ENCODE data around the gene SLC9A8.

SLC9A8 gene

DNA sequence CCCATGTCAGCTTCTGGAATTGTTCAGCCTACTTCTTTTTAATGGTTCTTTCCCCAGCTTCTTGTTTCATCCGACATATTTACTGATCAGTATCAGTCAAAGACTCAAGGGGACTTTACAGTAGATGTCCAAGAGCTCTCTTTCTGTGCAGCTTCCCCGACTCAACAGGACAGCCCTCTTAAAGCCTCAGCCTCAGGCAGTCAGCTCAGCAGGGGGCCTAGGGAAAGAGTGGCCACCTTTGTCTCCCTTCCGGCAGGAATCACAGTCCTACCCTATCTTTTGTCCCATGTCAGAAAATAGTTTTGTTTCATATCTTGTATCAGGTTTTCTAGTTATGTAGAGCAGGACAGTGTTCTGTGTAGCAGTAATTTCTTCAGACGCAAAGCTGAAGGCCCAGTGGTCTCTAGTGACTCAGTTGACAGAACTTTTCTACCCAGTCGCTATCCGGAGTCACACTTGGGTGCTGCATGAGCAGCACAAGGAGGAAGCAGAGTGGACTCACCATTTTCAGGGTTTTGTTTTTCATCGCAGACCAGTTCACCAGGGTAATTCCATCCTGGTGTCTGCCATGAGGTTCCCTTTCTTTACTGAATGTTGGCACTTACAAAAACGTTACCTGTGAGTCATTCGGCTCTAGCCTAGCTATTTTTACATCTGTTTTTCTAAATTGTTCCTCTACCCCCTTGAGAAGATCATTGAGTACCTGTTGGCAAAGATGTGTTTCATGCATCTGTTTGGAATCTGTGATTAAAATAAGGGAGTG is 55.0 kb downstream of the SLC9A8 start:
- H3K4me3 ChIP-seq, result no peak overlapping the region
- peak overlapping the region in 2 of 21 experiments; percentile 0 to 15 for H3K27ac ChIP-seq

DNA sequence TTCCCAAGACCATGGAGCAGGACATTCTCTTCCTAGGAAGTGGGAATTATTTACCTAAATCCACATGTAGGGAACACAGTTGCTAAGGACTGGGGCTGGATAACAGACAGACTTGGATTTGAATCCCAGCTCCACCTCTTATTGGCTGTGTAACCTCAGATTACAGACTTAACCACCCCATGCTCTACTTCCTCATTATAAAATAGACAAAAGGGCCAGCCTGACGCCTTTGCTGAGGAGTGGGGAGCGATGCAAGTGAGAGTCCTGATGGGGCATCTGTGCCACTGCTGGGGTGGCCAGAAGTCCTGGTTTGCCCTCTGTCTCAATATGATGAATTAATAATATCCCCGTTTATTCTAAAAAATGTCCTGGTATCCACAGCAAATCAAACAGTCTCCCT is 55.9 kb downstream of the SLC9A8 start:
- no peak overlapping the region for H3K27ac ChIP-seq

DNA sequence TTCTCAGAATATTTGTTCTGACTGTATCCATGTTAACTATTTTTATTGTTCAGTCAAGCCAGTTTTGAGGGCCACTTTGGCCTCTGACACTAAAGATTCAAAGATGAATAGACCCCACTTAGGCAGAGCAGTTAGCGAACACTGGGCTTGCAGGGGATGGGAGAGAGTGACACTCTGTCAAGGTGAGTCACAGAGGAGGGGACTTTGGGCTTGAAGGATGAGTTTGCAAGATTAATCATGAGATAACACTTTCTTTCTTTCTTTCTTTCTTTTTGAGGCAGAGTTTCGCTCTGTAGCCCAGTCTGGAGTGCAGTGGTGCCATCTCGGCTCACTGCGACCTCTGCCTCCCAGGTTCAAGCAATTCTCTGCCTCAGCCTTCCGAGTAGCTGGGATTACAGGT is 56.3 kb downstream of the SLC9A8 start:
- H3K4me3 ChIP-seq, result no peak overlapping the region
- no peak overlapping the region for H3K27ac ChIP-seq

More for the DNA sequence above, 55.9 kb downstream of the SLC9A8 start:
- H3K4me3 ChIP-seq, result no peak overlapping the region

DNA sequence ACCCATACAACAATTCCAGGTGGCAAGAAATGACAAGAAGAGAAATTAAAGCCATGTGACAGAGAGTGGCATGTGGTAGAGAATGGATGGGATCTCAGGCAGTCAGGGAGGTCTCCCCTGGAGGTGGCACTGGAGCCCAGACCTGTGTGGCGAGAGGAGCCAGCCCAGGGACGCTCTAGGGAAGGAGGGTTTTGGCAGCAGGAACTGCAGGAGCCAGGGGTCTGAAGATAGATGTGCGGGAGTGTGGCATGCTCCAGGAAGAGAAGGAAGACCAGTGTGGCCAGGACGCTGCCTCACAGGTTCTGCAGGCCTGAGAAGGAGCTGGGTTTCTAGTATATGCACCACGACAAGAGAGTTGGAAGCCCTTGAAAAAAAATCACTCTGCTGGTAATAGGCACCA is 57.6 kb downstream of the SLC9A8 start:
- Histone ChIP-seq H3K4me3 (no peak overlapping the region), H3K27ac (no peak overlapping the region)

DNA sequence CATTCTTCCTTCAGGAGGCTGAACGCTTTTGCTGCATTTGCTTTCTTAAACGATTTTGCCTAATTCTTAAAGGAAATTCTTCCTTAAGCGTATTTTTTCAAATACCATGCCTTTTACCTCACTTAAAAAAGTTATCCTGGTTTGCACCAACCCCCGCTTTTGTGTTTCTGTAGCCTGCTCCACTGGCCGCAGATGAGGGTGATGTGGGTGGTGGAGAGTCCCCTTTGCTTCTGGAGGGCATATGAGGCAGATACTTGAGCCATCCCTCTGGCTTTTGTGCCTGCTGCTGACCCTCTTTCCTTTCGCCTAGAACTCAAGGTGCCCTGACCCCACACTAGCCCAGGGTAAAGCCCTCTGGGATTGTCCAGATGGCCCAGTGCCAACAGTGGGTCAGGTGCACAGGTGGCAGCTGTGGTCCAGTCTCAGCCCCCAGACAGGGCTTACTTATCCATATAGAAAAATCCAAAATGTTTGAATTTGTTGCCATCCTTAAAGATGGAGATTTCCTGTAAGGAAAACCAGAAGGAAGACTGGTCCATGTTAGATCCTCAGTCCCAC is 58.8 kb downstream of the SLC9A8 start:
- no peak overlapping the region for H3K4me3 ChIP-seq
- H3K27ac ChIP-seq, result no peak overlapping the region

- Histone ChIP-seq H3K27ac (no peak overlapping the region), H3K4me3 (no peak overlapping the region)
Measured at GRCh38 chr20:49872056-49872455, 59.4 kb downstream of the SLC9A8 start.

DNA sequence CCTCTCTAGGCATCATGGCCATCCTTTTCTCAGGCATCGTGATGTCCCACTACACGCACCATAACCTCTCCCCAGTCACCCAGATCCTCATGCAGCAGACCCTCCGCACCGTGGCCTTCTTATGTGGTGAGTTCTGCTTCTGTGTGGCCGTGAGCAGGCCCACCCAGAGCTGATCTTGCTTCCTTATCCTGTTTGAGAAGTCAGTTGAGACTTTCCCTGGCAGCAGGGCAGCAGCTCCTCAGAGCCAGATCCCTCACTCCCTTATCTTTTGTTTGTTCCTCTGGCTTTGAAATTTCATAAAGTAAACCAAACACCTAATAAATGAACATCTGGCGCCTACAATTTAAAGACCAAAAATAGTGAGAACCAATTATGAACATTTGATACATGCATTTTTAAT is 62.1 kb downstream of the SLC9A8 start:
- Histone ChIP-seq H3K4me3 (no peak overlapping the region), H3K27ac (no peak overlapping the region)

GRCh38 chr20:49877386-49877921 is 64.8 kb downstream of the SLC9A8 start:
- Histone ChIP-seq H3K4me3 (no peak overlapping the region), H3K27ac (peak overlapping the region in 2 of 21 experiments; percentile 4 to 31)

DNA sequence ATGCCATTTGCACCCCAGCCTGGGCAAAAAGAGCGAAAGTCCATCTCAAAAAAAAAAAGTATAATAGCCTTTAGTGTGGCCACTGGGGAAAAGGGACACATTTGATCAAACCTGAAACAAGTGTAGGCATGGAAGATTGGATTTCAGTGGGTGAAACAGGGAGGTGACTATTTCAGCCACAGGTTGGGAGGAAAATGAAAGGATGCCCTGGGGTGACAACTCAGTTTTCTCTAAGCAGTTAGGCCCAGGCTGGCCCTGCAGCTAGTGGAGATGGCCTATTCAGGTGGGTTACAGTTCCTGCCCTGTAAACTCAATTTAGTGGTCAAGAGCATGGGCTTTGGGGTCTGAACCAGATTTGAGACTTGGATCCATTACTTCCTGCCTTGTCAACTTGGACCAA is 66.3 kb downstream of the SLC9A8 start:
- H3K27ac ChIP-seq, result no peak overlapping the region

DNA sequence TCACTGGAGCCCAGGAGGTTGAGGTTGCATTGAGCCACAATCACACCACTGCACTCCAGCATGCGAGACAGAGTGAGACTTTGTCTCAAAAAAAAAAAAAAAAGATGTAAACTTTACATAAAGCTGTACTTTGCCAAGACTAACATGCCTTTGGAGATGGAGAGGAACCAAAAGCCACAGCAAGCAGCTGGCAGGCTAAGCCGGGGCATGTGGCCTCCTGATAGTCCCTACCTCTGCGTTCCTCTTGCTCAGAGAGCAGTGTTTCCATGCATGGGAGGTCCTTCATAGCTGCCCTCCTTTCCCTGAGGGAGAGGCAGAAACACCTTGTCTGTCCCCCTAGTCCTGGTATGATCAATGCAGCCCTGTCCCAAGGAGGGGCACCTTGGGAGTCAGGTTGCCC is 67.5 kb downstream of the SLC9A8 start:
- no peak overlapping the region for H3K27ac ChIP-seq
- H3K4me3 ChIP-seq, result no peak overlapping the region

More for the DNA sequence above, 66.3 kb downstream of the SLC9A8 start:
- no peak overlapping the region for H3K4me3 ChIP-seq

- H3K27ac ChIP-seq, result no peak overlapping the region
- no peak overlapping the region for H3K4me3 ChIP-seq
Measured at GRCh38 chr20:49880724-49881445, 68.3 kb downstream of the SLC9A8 start.

GRCh38 chr20:49882171-49882970 is 69.7 kb downstream of the SLC9A8 start:
- H3K4me3 ChIP-seq, result no peak overlapping the region
- H3K27ac ChIP-seq, result no peak overlapping the region

DNA sequence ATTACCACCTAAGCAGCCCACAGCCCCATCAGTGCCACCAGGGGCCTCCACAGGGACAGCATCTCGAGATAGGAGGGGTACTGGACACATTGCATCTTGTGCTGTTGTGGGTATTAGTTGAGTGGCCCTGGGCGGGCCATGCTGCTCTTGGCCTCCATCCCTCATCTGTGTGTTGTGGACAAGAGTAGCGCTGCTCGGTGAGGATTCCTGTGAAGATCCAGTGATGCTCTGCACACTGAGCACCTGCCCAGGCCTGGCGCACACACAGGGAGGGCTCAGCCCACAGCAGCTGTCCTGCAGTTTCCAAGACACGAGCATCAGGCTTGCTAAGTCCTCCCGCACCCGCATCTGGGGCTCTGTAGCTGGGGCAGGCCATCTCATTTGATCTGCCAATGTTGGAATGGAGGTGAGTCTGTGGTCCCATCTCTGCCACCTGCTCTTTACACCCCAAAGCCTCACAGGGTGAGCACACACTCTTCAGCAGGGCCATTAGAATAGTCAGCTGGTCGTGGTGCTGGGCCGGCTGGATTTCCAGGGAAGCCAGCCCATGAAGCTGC is 70.7 kb downstream of the SLC9A8 start:
- Histone ChIP-seq H3K27ac (no peak overlapping the region), H3K4me3 (no peak overlapping the region)

DNA sequence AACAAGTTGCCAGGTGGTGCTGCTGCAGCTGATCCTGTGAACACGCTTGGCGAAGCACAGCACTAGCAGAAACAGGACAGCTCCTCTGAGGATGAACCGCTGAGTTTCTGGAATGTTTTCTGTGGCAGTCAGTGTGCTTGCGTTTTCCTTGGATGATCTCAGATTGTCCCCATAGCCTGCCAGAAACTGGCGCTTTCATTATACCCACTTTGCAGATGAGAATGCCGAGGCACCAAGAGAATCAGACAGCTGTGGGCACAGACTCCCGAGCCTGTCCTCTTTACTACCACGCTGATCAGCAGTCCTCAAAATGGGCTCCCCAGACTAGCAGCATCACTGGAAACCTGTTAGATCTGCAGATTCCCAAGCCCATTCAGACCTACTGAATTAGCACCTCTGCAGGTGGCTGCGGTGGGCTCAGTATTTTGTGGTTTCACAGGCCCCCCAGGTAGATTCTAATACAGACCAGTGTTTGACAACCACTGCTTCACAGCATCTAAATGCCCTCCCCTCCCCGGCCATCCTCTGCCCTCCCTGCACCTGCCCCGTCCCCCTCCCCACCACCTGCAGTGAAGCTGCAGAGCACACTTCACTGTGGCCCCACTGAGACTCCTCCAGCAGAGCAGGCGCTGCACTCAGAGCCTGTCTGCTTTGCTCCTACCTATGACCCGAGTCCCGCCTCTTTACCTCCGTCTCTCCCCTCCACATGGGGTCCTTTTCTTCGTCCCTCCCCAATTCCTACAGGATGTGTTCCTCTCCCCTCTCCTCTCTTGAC is 73.1 kb downstream of the SLC9A8 start:
- Histone ChIP-seq H3K27ac (peak overlapping the region in 7 of 21 experiments; percentile 11 to 81 (median 63)), H3K4me3 (no peak overlapping the region)

DNA sequence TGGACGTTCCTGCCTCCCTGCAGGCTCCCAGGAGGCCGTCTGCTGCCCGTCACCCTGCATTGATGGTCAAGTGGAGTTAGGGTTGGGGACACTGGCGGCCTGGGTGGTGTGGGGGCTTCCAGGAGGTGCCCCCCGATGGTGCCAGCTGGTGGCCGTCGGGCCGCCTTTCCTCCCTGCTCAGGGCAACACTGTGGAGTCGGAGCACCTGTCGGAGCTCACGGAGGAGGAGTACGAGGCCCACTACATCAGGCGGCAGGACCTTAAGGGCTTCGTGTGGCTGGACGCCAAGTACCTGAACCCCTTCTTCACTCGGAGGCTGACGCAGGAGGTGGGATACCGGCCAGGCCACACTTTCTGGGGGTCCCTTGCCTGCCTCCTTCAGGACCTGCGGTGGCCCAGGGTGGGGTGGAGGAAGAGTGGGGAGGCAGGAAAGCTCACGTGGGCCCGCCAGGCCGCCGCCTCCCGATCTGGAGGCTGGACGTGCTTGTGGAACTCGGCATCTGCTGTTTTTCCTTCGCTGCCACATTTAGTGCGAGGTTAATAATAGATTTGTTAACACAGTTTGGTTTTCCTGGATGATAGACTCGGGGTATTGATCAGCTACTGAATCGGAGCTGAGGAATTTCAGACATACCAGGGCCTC is 74.1 kb downstream of the SLC9A8 start:
- H3K27ac ChIP-seq, result peak overlapping the region in 13 of 21 experiments; percentile 33 to 81 (median 59)
- H3K4me3 ChIP-seq, result no peak overlapping the region

- peak overlapping the region in 13 of 21 experiments; percentile 33 to 81 (median 59) for H3K27ac ChIP-seq
- no peak overlapping the region for H3K4me3 ChIP-seq
Measured at GRCh38 chr20:49887251-49888211, 74.9 kb downstream of the SLC9A8 start.
